Pancreas (tissue), 10 donors: ENCODE results near the gene ERMN. TPM values are rescaled to one million over a fixed set of nuclear protein-coding genes. Genes with fewer than 3 reads are reported as not detected.

Experiments used
- ATAC-seq, 4 donors: fragments of 200-7000 bp; cut with Tn5 transposase; one replicate each; pipeline versions ENCODE4 v1.8.0 to v1.9.1; 2020; ENCODE audit warnings: mild to moderate bottlenecking in 4 of 4, moderate library complexity in 4 of 4
- DNase-seq, 6 donors: peaks; one replicate each; pipeline ENCODE4 v3.0.0-alpha.2; 2020
- FAIRE-seq: peaks from 2 replicates; lab custom pipeline; 2012; peaks lifted over from hg19 to GRCh38; lab: Jason Lieb, UNC
- H3K27ac ChIP-seq, 4 donors: fragments of 200-600 bp; sonication (generic); 1 replicate in 3 of 4; 2 replicates in 1 of 4; pipeline versions ENCODE4 v1.5.0 to v1.8.0; 2020
- H3K27me3 ChIP-seq, 4 donors: fragments of 200-600 bp; one replicate each; pipeline ENCODE4 v1.8.0; 2021
- H3K36me3 ChIP-seq, 3 donors: fragments of 200-600 bp; sonication (generic) in 1 of 3; one replicate each; pipeline versions ENCODE4 v1.5.0 to v1.8.0; 2020 to 2021
- H3K4me1 ChIP-seq, 3 donors: fragments of 200-600 bp; one replicate each; pipeline ENCODE4 v1.8.0; 2021
- H3K4me3 ChIP-seq, 4 donors: fragments of 200-600 bp; sonication (generic) in 2 of 4; one replicate each; pipeline versions ENCODE4 v1.5.0 to v1.8.0; 2020 to 2021
- H3K9me3 ChIP-seq, 4 donors: fragments of 200-600 bp; one replicate each; pipeline ENCODE4 v1.8.0; 2021
- WGBS, 2 donors: extraction: QIAGEN DNeasy Blood & Tissue Kit; methylation state at CpG; one replicate each; pipeline ENCODE4 v1.1.7; 2013; 5-methylcytosine and 5-hydroxymethylcytosine counted together
- intact Hi-C, 3 donors: fragments of 100-400 bp; cut with DNase I; formaldehyde crosslinking; loops; one replicate each; pipeline versions ENCODE4 v1.11.1 to v1.14.2; 2022
- polyA plus RNA-seq, 2 donors: library from polyadenylated mRNA; stranded (reverse); fragments of 200-250 nt; gene quantifications; one replicate each; pipeline ENCODE4 v1.2.3, GENCODE V29; 2013
- total RNA-seq, 6 donors: library from RNA; stranded (reverse); fragmentation: NEBNext Ultra II Directional in 4 of 6; extraction: Animal tissue kit (Norgen Biotek cat#: 25700) in 4 of 6; gene quantifications; one replicate each; pipeline versions ENCODE4 v1.2.1 to v1.2.4, GENCODE V29; 2021 to 2023
- TF ChIP-seq, protein P1 (sequence below), 4 donors: fragments of 200-600 bp; sonication (generic) in 3 of 4; IDR thresholded peaks; one replicate each; pipeline versions ENCODE4 v1.5.0 to v1.8.0; 2021; ENCODE audit warnings: antibody characterized with exemption in 4 of 4
- donor health status: healthy with polysubstance abuse.
- donor health status: DM: no; HTN: no; CAD: no; lungs with moderate emphysema.
- donor health status: DM: no; HTN: no; CAD: no.
- donor health status: control.
- donor health status: control.
- donor health status: Bipolar disorder and iron deficiency.
- donor health status: DM: yes; HTN: yes; CAD: no.
- donor health status: DM: no; HTN: no; CAD: no.
- donor health status: DM: no; HTN: no; CAD: no.
- donor health status: DM: yes; HTN: yes; CAD: no.

ERMN gene
- total and polyA plus RNA-seq, 8 donors: 0.06 to 0.54 (median 0.15) TPM; not detected in 3

DNA sequence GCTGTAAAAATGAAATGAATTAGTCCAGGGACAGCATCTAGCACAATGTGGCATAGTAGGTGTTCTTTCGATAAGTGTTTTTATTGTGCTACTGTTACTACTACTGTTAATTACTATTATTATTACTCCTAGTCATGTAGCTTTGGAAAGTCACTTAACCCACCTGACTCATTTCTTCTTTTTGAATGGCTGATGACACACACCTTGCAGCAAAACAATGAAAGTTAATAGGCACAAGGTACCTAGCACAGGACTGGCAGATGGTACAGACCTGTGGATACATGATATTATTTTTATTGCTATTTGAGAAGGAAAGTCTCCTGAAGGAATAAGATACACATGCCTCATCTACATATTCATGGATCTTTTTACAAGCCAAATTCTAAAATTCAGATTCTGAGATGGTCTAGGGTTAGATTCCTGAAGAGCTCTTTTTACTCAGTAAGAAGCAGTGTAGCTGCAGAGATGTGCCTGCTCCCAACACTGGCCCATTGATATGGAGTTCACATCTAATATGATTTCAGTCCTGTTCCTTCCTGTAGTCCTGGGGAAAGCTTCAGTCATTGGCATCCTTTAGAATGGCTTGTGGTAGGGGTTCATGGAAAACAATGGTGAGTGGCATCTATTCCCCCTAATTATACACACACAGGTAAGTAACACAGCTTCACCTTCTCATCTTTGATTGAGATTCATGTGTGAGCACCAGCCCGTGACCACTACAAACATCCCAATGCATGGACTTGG lies 7.9 kb upstream of the ERMN start:
- H3K36me3 ChIP-seq: no peaks in the 10 kb centered on the region
- 96 to 98% methylated on average over 2 of the region's 2 CpGs for WGBS, 2 donors
- peaks cover 0 to 15% (median 5%) of the 10 kb centered on the region in 3 donors for H3K4me1 ChIP-seq
- H3K4me3 ChIP-seq: no peak overlapping the region
- FAIRE-seq (no peak), DNase-seq (no peak), ATAC-seq (no peak)
- intact Hi-C loops: no loop called here
- H3K9me3 ChIP-seq: no peaks in the 10 kb centered on the region
- TF ChIP-seq, protein P1, sequence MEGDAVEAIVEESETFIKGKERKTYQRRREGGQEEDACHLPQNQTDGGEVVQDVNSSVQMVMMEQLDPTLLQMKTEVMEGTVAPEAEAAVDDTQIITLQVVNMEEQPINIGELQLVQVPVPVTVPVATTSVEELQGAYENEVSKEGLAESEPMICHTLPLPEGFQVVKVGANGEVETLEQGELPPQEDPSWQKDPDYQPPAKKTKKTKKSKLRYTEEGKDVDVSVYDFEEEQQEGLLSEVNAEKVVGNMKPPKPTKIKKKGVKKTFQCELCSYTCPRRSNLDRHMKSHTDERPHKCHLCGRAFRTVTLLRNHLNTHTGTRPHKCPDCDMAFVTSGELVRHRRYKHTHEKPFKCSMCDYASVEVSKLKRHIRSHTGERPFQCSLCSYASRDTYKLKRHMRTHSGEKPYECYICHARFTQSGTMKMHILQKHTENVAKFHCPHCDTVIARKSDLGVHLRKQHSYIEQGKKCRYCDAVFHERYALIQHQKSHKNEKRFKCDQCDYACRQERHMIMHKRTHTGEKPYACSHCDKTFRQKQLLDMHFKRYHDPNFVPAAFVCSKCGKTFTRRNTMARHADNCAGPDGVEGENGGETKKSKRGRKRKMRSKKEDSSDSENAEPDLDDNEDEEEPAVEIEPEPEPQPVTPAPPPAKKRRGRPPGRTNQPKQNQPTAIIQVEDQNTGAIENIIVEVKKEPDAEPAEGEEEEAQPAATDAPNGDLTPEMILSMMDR (IDR thresholded peaks at IDR 0.05): no peak
- no peaks in the 10 kb centered on the region for H3K27me3 ChIP-seq
- no peak overlapping the region for H3K27ac ChIP-seq

DNA sequence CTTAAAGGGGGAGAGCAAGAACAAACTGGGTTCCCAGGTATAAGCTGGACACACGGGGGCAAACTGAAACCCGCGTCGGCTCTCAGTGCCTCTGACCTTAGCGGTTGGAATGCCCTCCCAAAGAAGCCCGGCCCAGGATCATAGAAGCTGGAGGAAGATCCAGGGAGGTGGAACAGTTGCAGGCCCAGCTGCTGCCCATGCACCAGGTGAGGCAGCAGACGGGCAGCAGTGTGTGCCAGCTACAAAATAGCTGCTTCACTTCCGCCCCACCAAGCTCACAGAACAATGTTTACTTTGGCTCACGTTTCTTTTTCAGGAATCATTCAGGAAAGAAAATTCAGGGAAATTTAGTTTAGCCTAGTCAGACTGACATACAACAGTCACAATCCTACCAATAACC lies 3.9 kb upstream of the ERMN start:
- ATAC-seq: peak; percentile 90 to 94 (median 92)
- H3K4me1 ChIP-seq: peaks cover 0 to 15% (median 5%) of the 10 kb centered on the region in 3 donors
- H3K9me3 ChIP-seq: no peaks in the 10 kb centered on the region
- H3K27me3 ChIP-seq: no peaks in the 10 kb centered on the region
- peak overlapping the region in 1 of 4 donors; percentile 66 for H3K27ac ChIP-seq
- no peak for FAIRE-seq
- H3K4me3 ChIP-seq: no peak overlapping the region
- 28 to 35% methylated on average over 9 of the region's 9 CpGs for WGBS, 2 donors
- intact Hi-C loops: no loop called here
- peak; percentile 54 to 66 (median 62) for DNase-seq
- no peaks in the 10 kb centered on the region for H3K36me3 ChIP-seq
- TF ChIP-seq, protein P1 (IDR thresholded peaks at IDR 0.05): no peak

DNA sequence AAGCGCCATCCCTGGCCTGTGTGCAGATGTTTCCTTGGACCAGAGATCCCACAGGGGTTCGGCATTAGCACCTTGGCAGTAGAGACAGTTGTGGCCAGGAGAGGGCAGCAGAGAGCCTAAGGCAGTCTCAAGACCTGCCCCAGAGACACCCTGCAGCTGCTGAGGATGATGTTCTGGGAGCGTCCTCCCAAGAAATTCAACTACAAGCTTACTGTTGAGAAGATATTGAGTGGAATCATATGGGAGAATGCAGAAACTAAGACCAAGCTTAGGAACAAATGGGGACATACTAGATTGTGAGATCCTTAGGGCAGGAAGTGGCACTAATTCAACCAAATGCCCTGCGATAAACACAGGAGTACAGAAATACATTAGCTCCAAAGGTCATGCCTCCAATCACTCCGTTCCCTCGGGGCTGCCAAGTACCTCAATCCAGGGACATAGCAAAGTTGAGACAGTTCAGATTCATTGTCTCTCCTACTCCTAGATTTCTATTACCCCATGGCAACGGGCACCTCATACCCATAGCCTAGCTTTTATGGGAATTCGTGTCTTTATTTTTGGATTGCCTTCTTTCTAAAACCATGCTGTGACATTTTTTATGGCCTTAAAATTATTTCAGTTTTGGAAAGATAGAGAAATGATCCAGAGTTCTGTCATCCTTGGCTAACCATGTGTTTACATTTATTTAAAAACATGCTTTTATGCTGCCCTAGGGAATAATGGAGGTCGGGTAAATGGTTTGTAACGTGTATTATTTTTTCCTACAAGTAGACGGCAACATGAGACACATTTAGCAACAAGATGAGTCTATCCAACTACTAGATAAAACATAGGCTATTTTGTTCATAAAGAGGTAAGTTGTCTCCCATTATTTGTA lies 2.2 kb upstream of the ERMN start:
- Histone ChIP-seq H3K27me3 (no peaks in the 10 kb centered on the region), H3K4me1 (peaks cover 0 to 15% (median 5%) of the 10 kb centered on the region in 3 donors), H3K4me3 (no peak overlapping the region), H3K27ac (no peak overlapping the region), H3K9me3 (no peaks in the 10 kb centered on the region), H3K36me3 (no peaks in the 10 kb centered on the region)
- TF ChIP-seq, protein P1 (IDR thresholded peaks at IDR 0.05): peak; percentile 80 to 93 (median 91)
- peak; percentile 17 for FAIRE-seq
- intact Hi-C loops: no loop called here
- peak; percentile 68 to 93 (median 84) for DNase-seq
- WGBS, 2 donors: 47 to 49% methylated on average over 11 of the region's 11 CpGs
- ATAC-seq: peak; percentile 84 to 92 (median 90)

DNA sequence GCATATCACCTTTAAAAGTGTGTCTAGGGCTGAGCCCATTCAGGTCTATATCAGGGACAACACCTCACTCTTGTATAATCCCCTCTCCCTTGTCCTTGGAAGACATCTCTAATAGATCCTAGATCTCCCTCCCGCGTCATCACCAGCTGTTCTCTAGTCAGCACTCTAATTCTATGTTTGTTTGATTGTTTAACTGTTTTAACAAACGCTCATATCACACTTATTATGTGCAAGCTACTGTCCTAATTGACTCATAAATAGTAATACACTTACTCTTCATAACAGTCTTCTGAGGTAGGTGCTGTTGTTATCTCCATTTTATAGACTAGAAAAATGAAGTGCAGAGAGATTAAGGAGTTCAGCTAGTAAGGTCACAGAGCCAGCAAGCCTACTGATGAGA lies 1.6 kb upstream of the ERMN start:
- H3K9me3 ChIP-seq: no peaks in the 10 kb centered on the region
- DNase-seq (no peak), ATAC-seq (no peak), FAIRE-seq (no peak)
- no peak overlapping the region for H3K27ac ChIP-seq
- no peaks in the 10 kb centered on the region for H3K36me3 ChIP-seq
- H3K27me3 ChIP-seq: no peaks in the 10 kb centered on the region
- 55 to 60% methylated on average over 3 of the region's 3 CpGs for WGBS, 2 donors
- no peak overlapping the region for H3K4me3 ChIP-seq
- TF ChIP-seq, protein P1 (IDR thresholded peaks at IDR 0.05): no peak
- intact Hi-C loops: no loop called here
- peaks cover 0 to 15% (median 5%) of the 10 kb centered on the region in 3 donors for H3K4me1 ChIP-seq
